Measurements from ENCODE around the gene HABP4. TPM values are rescaled to one million over a fixed set of nuclear protein-coding genes. Genes with fewer than 3 reads are reported as not detected.
A peak's percentile ranks its signal among the peaks of the same experiment; 100 is the strongest.

Gene HABP4
- total and polyA plus RNA-seq, 9 of the 15 experiments (the other 6 are each of a cell fraction or from before 2014, with no cell fraction given), result 0.38 to 2.4 (median 1.9) TPM

- Histone ChIP-seq H3K79me2 (ENCODE audit: control insufficient read depth, insufficient read depth, low read length) (no peaks in the 10 kb centered on the region), H3K27ac (ENCODE audit: extremely low read depth, low read depth, low read length) (no peak overlapping the region), H3K9me3 (replicated peaks; ENCODE audit: control insufficient read depth, insufficient read depth, low read depth, low read length) (no peaks in the 10 kb centered on the region), H2AFZ (ENCODE audit: low read depth, low read length) (no peak overlapping the region), H3K36me3 (ENCODE audit: control insufficient read depth, insufficient read depth, low read length) (no peaks in the 10 kb centered on the region), H4K20me1 (replicated peaks; ENCODE audit: control insufficient read depth, insufficient read depth, low read length) (no peaks in the 10 kb centered on the region), H3K9ac (ENCODE audit: insufficient read depth in 1 of 2, low read depth in 2 of 2, low read length in 2 of 2) (0 out of 4 replicates have a peak overlapping the region, but pooled peaks of 1 of the 2 experiments have one; percentile 20), H3K4me3 (no peak overlapping the region), H3K4me2 (ENCODE audit: insufficient read depth, low read length) (no peak overlapping the region), H3K9me1 (ENCODE audit: control insufficient read depth, insufficient read depth, low read length) (no peaks in the 10 kb centered on the region), H3K4me1 (replicated peaks in 1 of 2; ENCODE audit: control insufficient read depth in 2 of 2, insufficient read depth in 2 of 2, low read length in 2 of 2) (peaks cover 0 to 11% of the 10 kb centered on the region in 2 experiments; a peak in 1 of 5 replicates), H3K27me3 (ENCODE audit: control insufficient read depth in 2 of 2, insufficient read depth in 2 of 2, low read length in 2 of 2) (peaks cover 5 to 45% of the 10 kb centered on the region in 2 experiments; a peak in 4 of 5 replicates)
- intact Hi-C loops (cut with micrococcal nuclease), result no loop called here
- ATAC-seq (no peak), FAIRE-seq (no peak), DNase-seq (ENCODE audit: extremely low read depth in 1 of 4, low spot score in 3 of 4) (no peak)
- ChIA-PET CTCF (ENCODE audit: low intra/inter-chr PET ratio) (no interaction called here), POLR2A (interaction anchor here (0.7 kb wide), 1 partner anchor 21 kb away, joined by 3 read pairs; no protein-coding TSS in a partner anchor)
- no TSS peak for BruUV-seq (replicated peaks)
- 50% methylated on average over 17 of the region's 17 CpGs for WGBS (ENCODE audit: insufficient coverage, low coverage, missing lambda C conversion rate)
- in situ Hi-C loops (cut with MboI), result no loop called here
- TF ChIP-seq MAZ (CRISPR knock-in tag; conservative IDR thresholded peaks at IDR 0.05 in 1 of 2, IDR thresholded peaks at IDR 0.05 in 1 of 2) (no peak), HSF4 (CRISPR knock-in tag; IDR thresholded peaks at IDR 0.05; ENCODE audit: borderline replicate concordance) (no peak), ZNF785 (CRISPR knock-in tag; IDR thresholded peaks at IDR 0.05) (no peak), MCM3 (IDR thresholded peaks at IDR 0.05) (no peak), CHD2 (IDR thresholded peaks at IDR 0.05; ENCODE audit: low read depth, low read length) (no peak), E2F4 (CRISPR knock-in tag; IDR thresholded peaks at IDR 0.05; ENCODE audit: low read depth) (no peak), ATF1 (CRISPR knock-in tag; IDR thresholded peaks at IDR 0.05) (no peak), ATF1 (tag; IDR thresholded peaks at IDR 0.05) (no peak), HDAC2 (IDR thresholded peaks at IDR 0.05) (no peak), KLF10 (CRISPR knock-in tag; IDR thresholded peaks at IDR 0.05) (no peak), ZBTB12 (CRISPR knock-in tag; IDR thresholded peaks at IDR 0.05) (no peak), CTCFL (IDR thresholded peaks at IDR 0.05; ENCODE audit: borderline replicate concordance, insufficient read depth, low read depth, low read length, poor library complexity, severe bottlenecking) (no peak), BRD9 (IDR thresholded peaks at IDR 0.05; ENCODE audit: low read depth, partially characterized antibody) (no peak)
- TF ChIP-seq, protein P1, sequence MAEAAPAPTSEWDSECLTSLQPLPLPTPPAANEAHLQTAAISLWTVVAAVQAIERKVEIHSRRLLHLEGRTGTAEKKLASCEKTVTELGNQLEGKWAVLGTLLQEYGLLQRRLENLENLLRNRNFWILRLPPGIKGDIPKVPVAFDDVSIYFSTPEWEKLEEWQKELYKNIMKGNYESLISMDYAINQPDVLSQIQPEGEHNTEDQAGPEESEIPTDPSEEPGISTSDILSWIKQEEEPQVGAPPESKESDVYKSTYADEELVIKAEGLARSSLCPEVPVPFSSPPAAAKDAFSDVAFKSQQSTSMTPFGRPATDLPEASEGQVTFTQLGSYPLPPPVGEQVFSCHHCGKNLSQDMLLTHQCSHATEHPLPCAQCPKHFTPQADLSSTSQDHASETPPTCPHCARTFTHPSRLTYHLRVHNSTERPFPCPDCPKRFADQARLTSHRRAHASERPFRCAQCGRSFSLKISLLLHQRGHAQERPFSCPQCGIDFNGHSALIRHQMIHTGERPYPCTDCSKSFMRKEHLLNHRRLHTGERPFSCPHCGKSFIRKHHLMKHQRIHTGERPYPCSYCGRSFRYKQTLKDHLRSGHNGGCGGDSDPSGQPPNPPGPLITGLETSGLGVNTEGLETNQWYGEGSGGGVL (CRISPR knock-in tag; IDR thresholded peaks at IDR 0.05), result no peak
- TF ChIP-seq, protein P2, sequence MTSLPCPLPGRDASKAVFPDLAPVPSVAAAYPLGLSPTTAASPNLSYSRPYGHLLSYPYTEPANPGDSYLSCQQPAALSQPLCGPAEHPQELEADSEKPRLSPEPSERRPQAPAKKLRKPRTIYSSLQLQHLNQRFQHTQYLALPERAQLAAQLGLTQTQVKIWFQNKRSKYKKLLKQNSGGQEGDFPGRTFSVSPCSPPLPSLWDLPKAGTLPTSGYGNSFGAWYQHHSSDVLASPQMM (CRISPR knock-in tag; IDR thresholded peaks at IDR 0.05), result no peak
Observed at GRCh38 chr9:96491880-96492525, 42.0 kb downstream of the HABP4 start.
